GM19023 (cell line): Measurements from ENCODE around the gene AKT1S1.
"Not testable (repeated sequence)": the region's sequence is repeated elsewhere in the genome, so short reads cannot be mapped to it uniquely, and the experiment has no call there.

Experiments used
- ATAC-seq: cut with Tn5 transposase; IDR thresholded peaks from one replicate; pipeline ENCODE4 v1.9.1; 2021; ENCODE audit warnings: mild to moderate bottlenecking, moderate library complexity; ENCODE audit not compliant: unreplicated experiment

Gene AKT1S1

DNA sequence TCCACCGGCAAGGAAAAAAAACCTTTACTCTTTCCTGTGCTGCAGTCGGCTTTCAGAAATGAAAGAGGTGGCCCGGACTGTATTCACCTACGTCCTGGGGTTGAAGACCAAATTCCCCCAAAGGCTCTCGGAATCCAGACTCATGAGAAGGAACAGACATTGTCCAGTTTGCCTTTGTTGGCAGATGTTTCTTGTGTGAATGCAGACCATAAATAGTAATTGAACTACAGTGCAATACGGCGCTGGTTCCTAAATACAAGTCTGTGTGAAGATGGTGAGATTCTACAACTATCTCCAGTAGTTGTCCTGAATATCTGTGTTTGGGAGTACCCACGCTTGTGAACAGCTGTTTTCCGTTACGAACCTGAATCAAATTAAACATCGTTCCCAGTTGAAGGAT lies 37.4 kb downstream of the AKT1S1 start:
- no peak for ATAC-seq

- ATAC-seq: no peak
Measured at GRCh38 chr19:49838885-49839588, 38.1 kb downstream of the AKT1S1 start.

DNA sequence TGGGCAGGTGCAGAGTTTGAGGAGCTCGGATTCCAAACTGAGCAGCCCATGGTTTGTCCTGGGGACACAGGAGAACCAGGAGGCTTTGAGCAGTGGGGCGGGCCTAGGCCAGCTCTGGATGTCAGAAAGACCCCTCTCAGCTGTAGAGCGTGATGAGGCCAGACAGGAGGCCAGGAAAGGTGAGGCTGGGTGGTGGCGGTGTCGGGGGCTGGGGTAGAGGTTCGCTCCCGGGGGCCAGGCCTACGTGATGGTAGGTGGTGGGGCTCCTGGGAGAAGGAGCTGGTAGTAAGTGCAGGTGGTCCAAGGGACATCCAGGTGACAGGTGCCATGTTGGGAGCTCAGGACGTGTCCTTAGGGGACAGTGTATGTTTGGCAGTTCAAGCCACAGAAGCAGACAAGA lies 39.7 kb downstream of the AKT1S1 start:
- no peak for ATAC-seq

DNA sequence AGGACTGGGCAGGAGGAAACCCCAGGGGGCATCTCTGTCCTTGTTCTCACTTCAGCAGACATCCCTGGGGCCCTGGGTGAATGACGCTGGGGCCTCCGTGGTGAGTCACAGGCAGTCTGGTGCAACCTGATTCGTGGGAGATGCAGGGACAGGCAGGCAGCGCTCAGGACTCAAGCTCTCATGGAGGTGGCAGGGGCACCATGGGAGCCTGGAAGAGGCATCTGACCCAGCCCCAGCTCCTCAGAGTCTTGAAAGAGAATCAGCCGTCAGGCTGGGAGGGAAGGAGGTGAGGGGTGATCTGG lies 40.2 kb downstream of the AKT1S1 start:
- ATAC-seq: no peak

DNA sequence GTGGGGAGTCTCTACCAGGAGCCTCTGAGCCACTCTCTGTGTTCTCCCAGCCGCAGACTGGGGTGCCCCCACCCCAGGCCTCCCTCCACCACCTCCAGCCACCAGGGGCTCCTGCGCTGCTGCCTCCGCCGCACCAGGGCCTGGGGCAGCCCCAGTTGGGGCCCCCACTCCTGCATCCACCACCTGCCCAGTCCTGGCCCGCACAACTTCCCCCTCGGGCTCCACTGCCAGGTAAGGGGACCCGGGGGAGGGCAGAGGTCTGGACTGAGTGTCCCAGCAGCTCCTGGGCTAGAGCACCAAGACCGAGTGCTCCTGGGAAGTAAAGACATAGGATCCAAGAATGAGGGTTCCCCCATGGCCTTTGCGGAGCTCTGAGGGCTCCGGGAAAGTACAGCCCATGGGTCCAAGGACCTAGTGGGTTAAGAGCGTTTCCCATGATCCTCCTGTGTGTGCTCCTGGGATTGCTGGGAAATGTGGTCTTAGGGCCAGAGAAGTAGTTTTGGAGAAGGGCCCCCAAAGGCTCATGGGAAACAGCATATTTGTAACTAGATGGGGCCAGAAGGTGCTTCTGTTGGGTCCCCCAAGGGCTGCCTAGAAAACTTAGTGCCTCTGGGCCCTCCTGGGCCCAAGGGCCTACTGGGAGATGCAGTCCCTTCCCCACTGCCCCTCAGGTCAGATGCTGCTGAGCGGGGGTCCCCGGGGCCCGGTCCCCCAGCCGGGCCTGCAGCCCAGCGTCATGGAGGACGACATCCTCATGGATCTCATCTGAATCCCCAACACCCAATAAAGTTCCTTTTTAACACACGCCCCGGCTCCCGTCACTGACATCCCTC lies 40.8 kb downstream of the AKT1S1 start:
- no peak for ATAC-seq

DNA sequence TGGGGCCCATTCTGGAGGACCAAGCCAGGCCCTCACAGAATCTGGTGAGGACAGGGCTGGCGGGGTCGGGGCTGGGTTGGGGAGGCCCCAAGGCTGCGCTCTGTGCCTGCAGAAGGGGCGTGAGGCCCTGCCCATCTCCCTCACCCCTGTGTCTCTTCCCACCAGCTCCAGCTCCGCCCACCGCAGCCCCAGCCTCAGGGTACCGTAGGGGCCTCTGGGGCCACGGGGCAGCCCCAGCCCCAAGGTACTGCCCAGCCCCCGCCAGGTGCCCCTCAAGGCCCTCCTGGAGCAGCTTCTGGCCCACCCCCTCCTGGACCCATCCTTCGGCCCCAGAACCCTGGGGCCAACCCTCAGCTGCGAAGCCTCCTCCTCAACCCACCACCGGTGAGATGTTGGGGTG lies 41.6 kb downstream of the AKT1S1 start:
- no peak for ATAC-seq

GRCh38 chr19:49833599-49833998 lies 43.6 kb downstream of the AKT1S1 start:
- no peak for ATAC-seq

DNA sequence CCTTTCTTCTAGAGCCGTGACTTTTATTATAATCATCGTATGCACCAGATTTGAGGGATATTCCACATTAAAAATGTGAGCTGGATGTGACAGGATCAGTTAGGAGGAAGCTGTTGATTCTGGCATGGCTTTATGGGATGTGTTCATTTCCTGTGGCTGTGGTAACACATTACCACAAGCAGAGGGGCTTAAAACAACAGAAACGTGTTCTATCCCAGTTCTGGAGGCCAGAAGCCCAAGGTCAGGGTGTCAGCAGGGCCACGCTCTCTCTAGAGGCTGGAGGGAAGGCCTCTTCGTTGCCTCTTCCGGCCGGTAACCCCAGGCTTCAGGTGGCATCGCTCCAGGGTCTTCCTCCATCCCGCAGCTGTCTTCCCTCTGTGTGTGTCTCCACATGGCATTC lies 44.6 kb downstream of the AKT1S1 start:
- ATAC-seq: no peak

GRCh38 chr19:49831592-49831991 lies 45.6 kb downstream of the AKT1S1 start:
- no peak for ATAC-seq

- no peak for ATAC-seq
Measured at GRCh38 chr19:49830766-49831165, 46.4 kb downstream of the AKT1S1 start.

GRCh38 chr19:49829721-49830120 lies 47.4 kb downstream of the AKT1S1 start:
- no peak for ATAC-seq

GRCh38 chr19:49829200-49829599 lies 48.0 kb downstream of the AKT1S1 start:
- ATAC-seq: no peak

DNA sequence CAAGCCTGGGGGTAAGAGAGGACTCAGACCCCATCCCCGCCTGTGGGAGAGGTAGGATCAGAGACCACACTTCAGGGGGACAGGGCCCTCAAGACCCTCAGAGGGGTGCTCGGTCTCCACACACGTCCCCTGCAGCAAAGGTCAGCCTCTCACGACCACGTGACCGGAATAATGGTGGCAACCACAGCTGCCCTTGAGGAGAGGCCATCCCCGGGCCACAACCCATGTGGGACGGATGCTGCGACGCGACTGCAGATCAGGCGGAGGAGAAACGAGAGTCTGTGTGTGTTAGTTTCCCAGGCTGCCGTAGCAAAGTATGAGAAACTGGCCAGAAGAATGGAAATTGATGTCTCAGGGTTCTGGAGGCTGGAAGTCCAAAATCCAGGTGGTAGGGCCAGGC lies 50.1 kb downstream of the AKT1S1 start:
- no peak for ATAC-seq

- no peak for ATAC-seq
Measured at GRCh38 chr19:49824662-49825061, 52.5 kb downstream of the AKT1S1 start.

GRCh38 chr19:49823472-49823871 lies 53.7 kb downstream of the AKT1S1 start:
- no peak for ATAC-seq

- no peak for ATAC-seq
Measured at GRCh38 chr19:49820125-49820524, 57.0 kb downstream of the AKT1S1 start.

- not testable (repeated sequence) for ATAC-seq
Measured at GRCh38 chr19:49819452-49820115, 57.6 kb downstream of the AKT1S1 start.
